ENCODE results near the gene AMOTL2.

The AMOTL2 gene

DNA sequence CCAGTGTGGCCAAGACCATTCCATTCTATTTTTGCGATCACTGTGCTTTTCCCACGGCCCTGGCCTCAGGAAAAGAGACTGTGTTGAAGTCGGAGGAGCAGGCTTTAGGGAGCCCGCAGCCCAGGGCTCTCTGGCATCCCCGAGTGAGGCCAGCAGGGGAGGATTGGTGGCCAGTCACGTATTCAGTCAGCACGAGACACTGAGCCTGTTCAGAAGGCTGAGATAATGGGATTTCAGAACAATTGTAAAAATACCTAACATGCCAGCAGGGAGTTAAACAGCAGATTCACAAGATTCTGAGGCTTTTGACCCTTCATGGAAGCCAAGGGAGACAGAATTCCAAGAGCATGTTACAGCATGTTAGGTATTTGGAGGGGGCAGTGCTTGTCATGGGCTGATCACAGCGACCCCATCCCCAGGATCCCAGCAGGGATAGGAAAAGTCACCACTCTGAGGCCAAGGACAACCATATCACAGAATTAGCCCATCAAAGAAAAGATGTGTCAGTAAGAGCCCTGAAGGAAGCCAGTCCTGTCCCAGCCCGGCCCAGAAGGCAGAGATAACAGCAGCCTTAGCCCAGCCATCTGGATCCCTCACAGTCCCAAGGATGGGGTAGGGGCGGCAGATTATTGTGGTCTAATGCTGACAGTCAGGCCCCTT is 40.6 kb downstream of the AMOTL2 start:
- no peak for DNase-seq (ENCODE audit: low read depth)

DNA sequence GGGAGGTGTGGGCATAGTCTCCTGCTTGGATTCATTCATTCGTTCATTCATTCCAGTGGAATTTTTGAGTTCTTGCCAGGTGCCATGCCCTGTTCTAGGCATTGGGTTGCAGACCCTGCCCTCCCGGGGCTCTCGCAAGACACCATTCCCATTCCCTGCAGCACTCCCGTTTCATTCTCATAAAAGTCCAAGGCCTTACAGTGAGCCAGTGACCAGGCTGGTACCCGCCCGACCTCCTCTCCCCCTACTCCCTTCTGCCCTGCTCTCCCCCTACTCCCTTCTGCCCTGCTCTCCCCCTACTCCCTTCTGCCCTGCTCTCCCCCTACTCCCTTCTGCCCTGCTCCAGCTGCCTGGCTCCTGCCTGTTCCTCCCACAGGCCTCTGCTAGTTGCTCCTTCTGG is 41.9 kb downstream of the AMOTL2 start:
- DNase-seq (ENCODE audit: low read depth), result no peak

DNA sequence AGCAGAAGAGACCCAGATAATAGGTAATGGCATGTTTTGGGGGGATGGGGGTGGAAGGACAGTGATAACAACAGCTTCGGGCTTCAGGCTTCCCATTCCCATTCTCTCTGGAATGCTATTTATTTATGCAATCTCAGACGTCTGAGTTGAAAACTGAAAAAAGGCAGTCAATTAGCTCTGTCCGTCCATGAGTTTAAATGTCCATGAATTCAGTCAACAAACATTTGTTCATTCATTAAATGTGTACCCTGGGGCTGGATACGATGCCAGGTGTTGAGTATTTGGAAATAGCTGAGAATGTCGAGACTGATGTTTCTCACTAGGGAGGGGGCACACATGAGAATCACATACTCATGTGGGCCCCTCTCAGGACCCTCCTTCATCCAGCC is 42.4 kb downstream of the AMOTL2 start:
- DNase-seq (ENCODE audit: low read depth), result no peak

GRCh38 chr3:134330883-134331810 is 43.1 kb downstream of the AMOTL2 start:
- DNase-seq (ENCODE audit: low read depth), result no peak

GRCh38 chr3:134328846-134329245 is 45.4 kb downstream of the AMOTL2 start:
- DNase-seq (ENCODE audit: low read depth), result no peak

DNA sequence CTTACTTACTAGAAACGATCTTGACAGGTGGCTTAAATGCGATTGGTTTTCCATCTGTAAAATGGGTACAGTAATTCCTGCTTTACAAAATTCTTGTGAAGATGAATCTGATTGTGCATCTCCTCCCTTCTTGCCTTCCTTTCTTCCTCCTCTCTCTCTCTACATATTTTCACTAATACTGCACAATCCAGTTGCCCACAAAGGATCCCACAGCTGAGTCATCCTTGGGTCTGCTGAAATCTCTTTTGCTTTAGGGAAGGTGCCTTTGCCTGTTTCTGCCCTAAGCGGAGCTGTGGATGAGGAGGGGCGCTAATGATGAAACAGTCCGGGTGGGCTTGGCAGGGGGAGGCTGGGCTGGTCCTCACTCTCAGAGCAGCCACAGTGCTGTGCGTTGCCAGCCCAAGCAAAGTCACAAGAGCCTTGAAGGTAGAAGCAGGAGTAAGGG is 46.1 kb downstream of the AMOTL2 start:
- DNase-seq (ENCODE audit: low read depth), result no peak

DNA sequence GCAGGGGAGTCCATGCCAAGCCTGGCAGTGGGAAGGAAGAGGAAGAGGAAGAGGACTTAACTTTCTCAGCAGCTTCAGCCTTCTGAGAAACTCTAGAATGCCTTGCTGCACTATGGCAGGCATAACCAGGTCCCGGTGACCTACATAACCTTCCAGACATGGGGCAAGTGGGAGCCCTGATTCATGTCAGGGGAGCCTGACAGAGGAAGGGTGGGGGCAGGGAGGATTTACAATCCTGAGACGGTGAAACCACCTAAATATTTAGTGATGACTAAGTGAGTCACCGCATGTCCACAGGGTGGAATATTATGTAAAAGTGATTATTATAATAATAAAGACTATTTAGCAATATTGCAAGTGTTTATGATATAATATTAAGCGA is 46.7 kb downstream of the AMOTL2 start:
- DNase-seq (ENCODE audit: low read depth), result no peak

GRCh38 chr3:134326760-134327593 is 47.3 kb downstream of the AMOTL2 start:
- no peak for DNase-seq (ENCODE audit: low read depth)

- no peak for DNase-seq (ENCODE audit: low read depth)
Measured at GRCh38 chr3:134326126-134326525, 48.1 kb downstream of the AMOTL2 start.

DNA sequence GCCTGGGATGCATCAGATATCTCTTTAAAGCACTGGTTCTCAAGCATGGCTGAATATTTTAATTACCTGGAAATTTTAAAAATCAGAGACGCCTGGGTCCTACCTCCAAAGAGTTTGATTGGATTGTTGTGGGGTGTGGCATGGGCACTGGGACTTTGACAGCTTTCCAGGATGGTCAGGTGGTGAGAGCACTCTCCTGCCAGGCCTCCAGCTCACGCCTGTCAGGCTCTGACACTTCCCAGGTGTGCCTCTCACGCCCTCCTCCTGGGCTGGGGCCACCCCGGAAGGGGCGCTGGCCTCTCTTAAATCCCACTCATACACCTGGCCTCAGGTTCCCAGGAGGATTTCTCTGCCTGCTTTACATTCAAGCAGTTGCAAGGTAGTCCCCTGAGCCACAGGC is 48.5 kb downstream of the AMOTL2 start:
- DNase-seq (ENCODE audit: low read depth), result no peak

DNA sequence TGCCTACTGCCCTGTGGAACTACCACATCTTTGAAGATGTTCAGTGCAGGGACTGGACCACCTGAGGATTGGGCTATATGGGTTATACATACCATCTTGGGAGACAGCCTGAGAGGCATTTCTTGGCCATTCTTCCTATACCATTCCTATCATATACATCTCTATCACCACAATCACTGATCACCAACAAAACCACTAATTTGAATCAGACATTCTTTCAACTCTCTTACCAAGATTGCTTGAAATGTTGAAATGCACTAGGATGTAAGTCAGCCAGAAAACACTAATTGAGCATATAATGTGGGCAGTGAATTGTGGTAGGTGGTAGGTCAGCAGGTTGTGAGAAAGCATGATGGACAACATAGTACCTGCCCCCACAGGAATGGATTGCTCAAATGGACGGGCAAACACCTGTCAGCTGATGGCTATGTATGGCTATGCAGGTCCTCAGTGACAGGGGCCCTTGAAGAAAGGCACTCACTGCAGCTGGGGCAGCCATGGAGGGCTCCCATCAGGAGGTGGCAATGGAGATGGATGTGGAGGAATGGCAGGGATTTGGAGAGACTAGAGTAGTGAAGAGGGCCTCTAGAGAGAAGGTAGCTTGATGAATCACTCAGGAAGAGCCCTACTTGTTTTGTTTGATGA is 49.1 kb downstream of the AMOTL2 start:
- DNase-seq (ENCODE audit: low read depth), result no peak

- no peak for DNase-seq (ENCODE audit: low read depth)
Measured at GRCh38 chr3:134323966-134324962, 50.0 kb downstream of the AMOTL2 start.

DNA sequence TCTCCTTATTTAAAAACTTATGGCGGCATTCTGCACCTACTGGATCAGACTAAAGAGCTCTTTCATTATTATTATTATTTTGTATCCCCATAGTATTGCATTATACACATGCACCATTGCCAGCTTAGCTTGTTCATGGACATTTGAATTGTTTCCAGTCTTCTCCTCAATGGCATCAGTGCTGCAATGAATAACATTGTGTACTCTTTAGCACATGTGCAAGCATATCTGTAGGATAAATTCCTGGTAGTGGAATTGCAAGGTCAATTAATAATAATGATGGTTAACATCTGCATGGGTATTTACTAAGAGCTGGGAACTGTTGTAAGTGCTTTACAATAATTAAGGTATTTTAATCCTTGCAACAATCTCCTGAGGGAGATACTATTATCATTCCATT is 52.0 kb downstream of the AMOTL2 start:
- no peak for DNase-seq (ENCODE audit: low read depth)

DNA sequence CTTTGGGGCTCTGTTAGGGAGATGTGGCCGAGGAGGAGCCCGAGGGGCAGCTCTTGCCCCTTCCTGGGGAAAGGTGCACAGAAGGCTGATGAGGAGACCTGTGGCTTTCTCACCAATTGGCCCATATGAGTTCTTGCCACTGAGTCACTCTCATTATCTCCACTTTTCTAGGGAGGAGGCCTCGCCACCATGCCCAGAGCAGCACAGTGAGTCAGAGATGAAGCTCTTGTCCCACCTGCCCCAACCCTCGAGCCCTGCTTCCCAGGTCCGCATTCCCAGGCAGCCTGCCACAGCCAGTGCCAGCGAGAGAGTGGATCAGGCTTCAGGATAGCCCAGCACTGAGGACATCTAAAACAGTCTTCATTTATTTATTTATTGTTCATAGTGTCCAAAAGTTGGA is 53.5 kb downstream of the AMOTL2 start:
- DNase-seq (ENCODE audit: low read depth), result no peak

- no peak for DNase-seq (ENCODE audit: low read depth)
Measured at GRCh38 chr3:134319931-134320330, 54.3 kb downstream of the AMOTL2 start.

DNA sequence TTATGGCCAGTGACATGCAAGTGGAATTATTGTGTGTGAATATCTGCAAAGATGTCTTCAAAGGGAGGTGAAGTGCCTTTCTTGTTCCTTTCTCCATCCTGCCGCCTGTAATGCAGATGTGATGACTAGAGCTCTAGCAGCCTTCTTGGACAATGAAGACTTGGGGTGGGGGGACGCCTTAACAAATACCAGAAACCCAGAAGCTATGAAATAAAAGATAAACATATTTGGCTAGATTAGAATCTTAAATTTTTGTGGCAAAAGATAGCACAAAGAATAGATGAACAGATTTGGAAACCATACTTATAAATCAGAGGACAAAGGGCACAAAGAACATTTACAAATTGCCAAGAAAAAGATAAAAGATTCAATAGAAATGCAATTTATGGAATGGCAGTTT is 56.1 kb downstream of the AMOTL2 start:
- no peak for DNase-seq (ENCODE audit: low read depth)

DNA sequence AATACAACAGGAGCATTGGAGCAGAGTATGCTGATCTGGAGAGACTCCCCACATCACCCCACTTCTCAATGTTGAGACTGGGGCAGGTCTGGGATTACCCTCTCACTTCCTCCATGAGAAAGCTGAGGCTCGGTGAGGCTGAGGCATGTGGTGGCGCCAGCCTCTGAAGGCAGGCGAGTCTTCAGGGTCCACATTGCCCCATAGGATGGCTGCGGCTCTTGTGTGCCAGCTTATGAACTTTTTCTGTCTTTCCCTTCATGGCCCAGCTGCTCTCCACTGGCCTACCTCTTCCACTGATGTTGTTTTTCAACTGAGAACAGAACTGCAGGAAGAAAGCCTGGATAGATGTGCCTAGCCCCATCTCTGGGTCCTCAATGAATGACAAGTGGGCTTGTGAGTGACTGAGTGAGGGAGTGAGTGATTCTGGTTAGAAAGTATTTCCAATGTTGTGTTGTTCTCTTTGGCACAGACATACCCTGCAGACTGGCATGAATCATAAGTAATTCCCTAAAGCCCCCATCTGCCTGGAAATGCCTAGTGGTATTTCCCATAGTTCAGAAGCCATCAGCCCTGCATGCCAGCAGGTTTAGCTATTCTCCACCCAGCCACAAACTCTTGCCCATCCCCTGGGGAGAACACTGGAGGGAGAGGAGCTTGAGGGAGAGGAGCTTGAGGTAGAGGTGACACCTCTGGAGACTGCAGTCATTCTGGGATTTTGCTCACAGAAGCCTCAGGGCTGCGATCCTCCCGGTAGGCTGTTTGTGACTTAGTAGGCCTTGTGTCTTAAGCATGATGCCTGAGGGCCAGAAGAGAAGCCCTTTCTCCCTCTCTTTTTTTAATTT is 56.9 kb downstream of the AMOTL2 start:
- no peak for DNase-seq (ENCODE audit: low read depth)

GRCh38 chr3:134315286-134316106 is 58.8 kb downstream of the AMOTL2 start:
- no peak for DNase-seq (ENCODE audit: low read depth)

Data from activated T-cell treated with anti-CD3 and anti-CD28 coated beads for 1 hour (primary cell).